Subcutaneous abdominal adipose tissue (tissue), 5 donors: Measurements from ENCODE around the gene UGCG.
"Not testable (repeated sequence)": the region's sequence is repeated elsewhere in the genome, so short reads cannot be mapped to it uniquely, and the experiment has no call there.

Experiments used
- H3K27ac ChIP-seq: one replicate; pipeline ENCODE4 v1.7.0; 2013; ENCODE audit warnings: low read depth, mild to moderate bottlenecking, inconsistent platforms, low read length, moderate library complexity
- H3K27me3 ChIP-seq, 5 donors: one replicate each; pipeline ENCODE4 v1.7.0; 2013; ENCODE audit warnings: low read length in 5 of 5, inconsistent platforms in 1 of 5; ENCODE audit not compliant: control insufficient read depth in 5 of 5, insufficient read depth in 4 of 5
- H3K36me3 ChIP-seq, 5 donors: one replicate each; pipeline ENCODE4 v1.7.0; 2013; ENCODE audit warnings: low read length in 5 of 5; ENCODE audit not compliant: control insufficient read depth in 5 of 5, insufficient read depth in 5 of 5
- H3K4me1 ChIP-seq, 5 donors: one replicate each; pipeline ENCODE4 v1.7.0; 2013; ENCODE audit warnings: low read length in 5 of 5, mild to moderate bottlenecking in 3 of 5, moderate library complexity in 1 of 5; ENCODE audit not compliant: control insufficient read depth in 5 of 5, insufficient read depth in 5 of 5
- H3K4me3 ChIP-seq, 5 donors: one replicate each; pipeline ENCODE4 v1.7.0; 2013; ENCODE audit warnings: low read length in 5 of 5, low read depth in 1 of 5
- H3K9ac ChIP-seq, 5 donors: one replicate each; pipeline ENCODE4 v1.7.0; 2013; ENCODE audit warnings: low read length in 5 of 5, mild to moderate bottlenecking in 4 of 5, moderate library complexity in 3 of 5
- H3K9me3 ChIP-seq, 5 donors: one replicate each; pipeline ENCODE4 v1.7.0; 2013; ENCODE audit warnings: low read length in 5 of 5; ENCODE audit not compliant: control insufficient read depth in 5 of 5
- donor health status: healthy.
- donor health status: healthy.
- donor health status: healthy.
- donor health status: healthy.
- donor health status: healthy.

UGCG gene

DNA sequence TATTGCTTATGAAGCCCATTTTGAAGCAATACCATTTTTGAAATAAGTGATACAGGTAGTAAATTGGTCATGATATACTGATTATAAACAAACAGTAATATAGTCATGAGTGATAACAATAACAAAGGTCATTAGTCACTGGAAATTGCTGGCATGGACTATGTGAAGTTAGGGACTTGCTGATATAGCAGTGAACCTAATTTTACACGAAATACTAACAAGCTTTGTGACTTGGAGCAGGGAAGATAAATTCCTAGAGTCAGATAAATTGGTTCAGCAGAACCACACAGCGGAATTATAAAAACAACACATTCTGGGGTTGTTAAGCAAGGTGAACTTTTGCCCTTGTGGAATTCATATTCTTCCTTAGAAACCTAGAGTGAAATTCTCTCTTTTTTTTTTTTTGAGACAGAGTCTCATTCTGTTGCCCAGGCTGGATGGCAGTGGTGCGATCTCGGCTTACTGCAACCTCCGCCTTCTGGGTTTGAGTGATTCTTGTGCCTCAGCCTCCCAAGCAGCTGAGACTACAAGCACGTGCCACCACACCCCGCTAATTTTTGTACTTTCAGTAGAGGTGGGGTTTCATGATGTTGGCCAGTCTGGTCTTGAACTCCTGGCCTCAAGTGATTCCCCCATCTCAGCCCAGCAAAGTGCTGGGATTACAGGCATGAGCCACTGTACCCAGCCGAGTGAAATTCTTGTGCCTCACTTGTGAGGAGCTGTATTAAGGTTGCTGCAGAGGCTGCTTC lies 6.0 kb downstream of the UGCG start:
- Histone ChIP-seq H3K9ac (no peak overlapping the region), H3K4me1 (peaks cover 4 to 63% (median 52%) of the 10 kb centered on the region in 5 donors), H3K27ac (no peak overlapping the region), H3K36me3 (no peaks in the 10 kb centered on the region), H3K27me3 (no peaks in the 10 kb centered on the region), H3K4me3 (no peak overlapping the region), H3K9me3 (no peaks in the 10 kb centered on the region)

DNA sequence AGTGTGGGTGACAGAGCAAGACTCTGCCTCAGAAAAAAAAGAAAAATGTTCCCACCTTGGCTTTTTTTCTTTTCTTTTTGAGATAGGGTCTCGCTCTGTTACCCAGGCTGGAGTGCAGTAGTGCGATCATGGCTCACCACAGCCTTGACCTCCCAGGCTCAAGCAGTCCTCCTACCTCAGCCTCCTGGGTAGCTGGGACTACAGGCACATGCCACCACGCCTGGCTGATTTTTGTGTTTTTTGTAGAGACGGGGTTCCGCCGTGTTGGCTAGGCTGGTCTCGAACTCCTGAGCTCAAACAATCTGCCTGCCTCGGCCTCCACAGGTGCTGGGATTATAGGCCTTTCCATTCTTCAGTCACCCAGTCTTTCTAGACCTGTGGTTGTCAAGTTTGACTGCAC lies 6.9 kb downstream of the UGCG start:
- not testable (repeated sequence) for H3K27me3 ChIP-seq, H3K9ac ChIP-seq, H3K27ac ChIP-seq, H3K4me3 ChIP-seq, H3K36me3 ChIP-seq, H3K9me3 ChIP-seq
- peaks cover 4 to 56% (median 46%) of the 10 kb centered on the region in 5 donors for H3K4me1 ChIP-seq

DNA sequence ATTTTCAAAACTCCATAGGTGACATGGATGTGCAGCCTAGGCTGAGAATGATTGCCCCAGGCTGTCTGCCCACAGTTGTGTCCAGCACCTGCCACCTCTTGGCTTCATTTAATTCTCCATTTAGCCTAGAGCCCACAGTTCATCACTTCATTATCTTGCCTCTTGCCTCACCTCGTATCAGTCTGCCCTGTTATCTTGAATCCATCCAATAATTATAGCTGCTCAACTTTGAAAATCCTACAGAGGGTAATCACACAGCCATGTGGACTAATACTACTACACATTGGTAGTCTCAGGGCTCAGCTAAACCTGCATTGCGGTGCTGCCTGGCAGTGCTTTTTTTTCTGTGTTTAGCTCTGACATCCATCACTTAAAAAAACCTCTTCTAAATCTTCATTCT lies 7.4 kb downstream of the UGCG start:
- H3K36me3 ChIP-seq: no peaks in the 10 kb centered on the region
- H3K27me3 ChIP-seq: no peaks in the 10 kb centered on the region
- H3K9me3 ChIP-seq: no peaks in the 10 kb centered on the region
- H3K27ac ChIP-seq: no peak overlapping the region
- no peak overlapping the region for H3K9ac ChIP-seq
- peaks cover 4 to 56% (median 44%) of the 10 kb centered on the region in 5 donors for H3K4me1 ChIP-seq
- no peak overlapping the region for H3K4me3 ChIP-seq

DNA sequence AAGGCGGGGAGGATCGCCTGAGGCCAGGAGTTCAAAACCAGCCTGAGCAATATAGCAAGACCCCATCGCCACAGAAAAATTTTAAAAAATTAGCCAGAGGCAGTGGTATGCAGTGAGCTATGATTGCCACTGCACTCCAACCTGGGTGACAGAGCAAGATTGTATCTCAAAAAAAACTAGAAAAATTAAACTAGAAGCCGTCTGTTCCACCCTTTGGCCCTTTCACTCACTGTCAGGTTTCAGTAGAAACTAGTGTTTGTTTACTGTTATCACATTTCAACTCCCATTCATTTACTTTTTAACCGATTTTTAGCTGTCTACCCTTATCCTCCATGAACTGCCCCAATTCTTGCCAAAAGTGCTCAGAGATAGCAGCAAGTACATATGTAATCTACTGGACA lies 8.3 kb downstream of the UGCG start:
- H3K4me3 ChIP-seq: no peak overlapping the region
- H3K9me3 ChIP-seq: no peaks in the 10 kb centered on the region
- no peaks in the 10 kb centered on the region for H3K27me3 ChIP-seq
- H3K9ac ChIP-seq: no peak overlapping the region
- no peak overlapping the region for H3K27ac ChIP-seq
- no peaks in the 10 kb centered on the region for H3K36me3 ChIP-seq
- peaks cover 4 to 50% (median 40%) of the 10 kb centered on the region in 5 donors for H3K4me1 ChIP-seq

DNA sequence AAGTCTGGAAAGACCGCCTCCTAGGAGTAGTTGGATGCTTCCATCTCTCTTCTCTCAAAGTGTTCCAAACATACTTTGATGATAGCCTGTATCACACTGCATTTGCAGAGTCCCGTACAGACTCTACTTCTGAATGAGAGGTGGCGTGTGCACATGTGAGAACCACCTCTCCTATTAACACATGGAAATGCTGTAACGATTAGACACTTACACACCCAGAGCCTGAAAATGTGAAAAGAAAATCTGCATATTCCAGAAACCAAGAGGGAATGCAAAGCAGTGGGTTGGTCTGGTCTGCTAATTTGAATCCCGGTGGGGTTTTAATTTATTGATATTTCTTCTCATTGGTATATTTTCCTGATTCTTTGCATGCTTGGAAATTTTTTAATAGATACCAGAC lies 10.5 kb downstream of the UGCG start:
- no peak overlapping the region for H3K9ac ChIP-seq
- no peaks in the 10 kb centered on the region for H3K27me3 ChIP-seq
- no peak overlapping the region for H3K4me3 ChIP-seq
- no peak overlapping the region for H3K27ac ChIP-seq
- no peaks in the 10 kb centered on the region for H3K9me3 ChIP-seq
- H3K36me3 ChIP-seq: no peaks in the 10 kb centered on the region
- H3K4me1 ChIP-seq: peaks cover 0 to 28% (median 19%) of the 10 kb centered on the region in 5 donors

DNA sequence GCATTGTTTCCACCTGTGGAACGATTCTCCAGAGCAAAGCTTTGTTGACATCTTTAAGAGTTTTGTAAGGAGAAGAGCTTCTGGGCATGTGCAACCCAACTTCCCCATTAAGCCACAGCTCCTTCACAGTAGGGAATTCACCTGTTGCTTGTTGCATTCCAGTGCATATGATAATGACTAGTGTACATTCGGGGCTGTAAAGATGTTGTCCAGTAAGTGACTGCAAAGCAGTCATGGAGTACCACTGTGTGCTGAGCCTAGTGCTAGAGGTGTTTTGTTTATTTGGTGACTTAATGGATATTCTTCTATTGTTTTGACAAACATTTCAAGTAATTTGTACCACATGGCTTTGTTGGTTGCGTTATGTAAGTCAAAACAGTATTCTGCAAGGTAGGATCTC lies 12.8 kb downstream of the UGCG start:
- Histone ChIP-seq H3K9me3 (no peaks in the 10 kb centered on the region), H3K27ac (no peak overlapping the region), H3K9ac (no peak overlapping the region), H3K4me3 (no peak overlapping the region), H3K4me1 (peaks cover 0 to 16% (median 12%) of the 10 kb centered on the region in 5 donors), H3K36me3 (no peaks in the 10 kb centered on the region), H3K27me3 (no peaks in the 10 kb centered on the region)

DNA sequence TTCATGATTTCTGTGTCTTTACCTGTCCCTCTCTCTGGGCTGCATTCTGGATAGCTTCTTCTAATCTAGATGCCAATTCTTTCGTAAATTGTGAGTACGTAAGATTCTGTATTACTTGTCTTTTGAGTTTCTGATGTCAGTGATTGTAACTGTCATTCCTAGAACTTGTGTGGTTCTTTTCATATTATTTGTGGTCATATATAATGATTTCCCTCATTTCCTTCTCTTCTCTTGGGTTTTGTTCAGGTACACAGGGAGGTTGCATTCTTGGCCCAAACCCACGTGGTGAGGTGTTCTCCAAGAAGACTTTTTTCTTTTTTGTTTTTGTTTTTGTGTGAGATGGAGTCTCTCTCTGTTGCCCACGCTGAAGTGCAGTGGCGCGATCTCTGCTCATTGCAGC lies 13.8 kb downstream of the UGCG start:
- H3K4me1 ChIP-seq: peaks cover 0 to 23% (median 19%) of the 10 kb centered on the region in 5 donors
- H3K36me3 ChIP-seq: no peaks in the 10 kb centered on the region
- H3K9ac ChIP-seq: no peak overlapping the region
- no peaks in the 10 kb centered on the region for H3K9me3 ChIP-seq
- no peak overlapping the region for H3K4me3 ChIP-seq
- no peaks in the 10 kb centered on the region for H3K27me3 ChIP-seq
- H3K27ac ChIP-seq: no peak overlapping the region

DNA sequence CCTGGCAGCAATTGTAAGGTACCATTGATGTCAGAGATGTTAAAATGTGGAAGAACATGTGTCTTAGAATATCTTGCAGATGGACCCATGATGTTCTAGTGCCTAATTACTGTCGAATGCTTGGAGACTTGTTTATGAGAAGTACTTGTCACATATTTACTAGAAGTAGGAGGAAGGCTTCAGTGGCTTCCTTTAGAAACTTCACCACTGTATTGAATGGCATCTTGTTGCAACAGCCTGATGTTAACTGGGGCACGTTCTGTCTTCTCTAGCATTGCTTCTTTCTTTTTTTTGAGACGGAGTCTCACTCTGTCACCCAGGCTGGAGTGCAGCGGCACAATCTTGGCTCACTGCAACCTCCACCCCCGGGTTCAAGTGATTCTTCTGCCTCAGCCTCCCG lies 16.5 kb downstream of the UGCG start:
- H3K4me3 ChIP-seq: no peak overlapping the region
- no peak overlapping the region for H3K27ac ChIP-seq
- peaks cover 0 to 23% (median 18%) of the 10 kb centered on the region in 5 donors for H3K4me1 ChIP-seq
- peaks cover 0 to 8% (median 6%) of the 10 kb centered on the region in 5 donors for H3K36me3 ChIP-seq
- H3K9me3 ChIP-seq: no peaks in the 10 kb centered on the region
- no peaks in the 10 kb centered on the region for H3K27me3 ChIP-seq
- H3K9ac ChIP-seq: no peak overlapping the region

DNA sequence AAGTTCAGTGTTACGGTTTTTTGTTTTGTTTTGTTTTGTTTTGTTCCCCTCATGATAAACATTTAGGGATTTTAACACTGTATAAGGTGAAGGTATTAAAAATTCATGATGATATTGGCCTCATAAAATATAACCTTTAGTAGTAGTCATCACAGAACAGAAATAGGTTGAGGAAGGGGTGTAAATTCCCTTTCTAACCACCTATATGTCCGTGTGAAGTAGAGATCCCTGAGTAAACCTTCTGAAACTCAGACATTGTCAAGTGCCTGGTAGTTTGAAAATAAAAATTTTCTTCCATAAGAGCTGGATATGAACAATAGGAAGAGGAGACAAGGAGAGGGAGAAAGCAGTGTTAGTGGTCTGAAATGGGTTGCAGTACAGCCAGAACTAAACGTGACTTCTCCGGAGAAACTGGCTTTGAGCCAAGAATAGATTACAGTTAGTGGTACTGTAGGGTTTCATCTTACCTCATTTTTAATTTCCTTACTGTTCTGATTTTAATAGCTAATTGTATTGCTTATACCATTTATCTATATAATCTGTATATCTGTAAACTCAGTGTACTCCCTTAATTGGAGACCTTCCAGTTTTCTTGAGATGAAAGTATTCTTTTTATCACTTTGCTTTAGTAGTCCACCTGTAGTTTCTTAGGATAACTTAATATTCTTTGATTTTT lies 18.3 kb downstream of the UGCG start:
- H3K27ac ChIP-seq: no peak overlapping the region
- H3K9ac ChIP-seq: peak overlapping the region in 1 of 5 donors; percentile 24
- no peaks in the 10 kb centered on the region for H3K27me3 ChIP-seq
- no peaks in the 10 kb centered on the region for H3K9me3 ChIP-seq
- H3K36me3 ChIP-seq: peaks cover 0 to 10% (median 6%) of the 10 kb centered on the region in 5 donors
- peaks cover 0 to 14% (median 10%) of the 10 kb centered on the region in 5 donors for H3K4me1 ChIP-seq
- no peak overlapping the region for H3K4me3 ChIP-seq

DNA sequence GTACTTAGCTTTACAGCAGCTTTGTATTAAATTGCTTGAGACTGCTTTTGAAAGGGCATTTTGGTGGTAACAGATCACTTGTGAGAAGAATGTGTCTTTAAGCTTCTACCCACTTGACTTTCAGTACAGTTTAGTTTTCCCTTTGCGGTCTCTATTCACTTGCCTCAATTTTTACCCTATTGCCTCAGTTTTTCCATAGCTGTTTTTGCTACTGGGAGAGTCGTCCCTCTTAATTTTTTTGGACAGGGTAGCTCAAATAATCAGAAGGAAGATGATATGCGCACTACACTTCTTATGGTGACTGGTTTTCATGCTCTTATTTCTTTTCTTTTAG lies 18.8 kb downstream of the UGCG start:
- Histone ChIP-seq H3K36me3 (peaks cover 0 to 11% (median 6%) of the 10 kb centered on the region in 5 donors), H3K27me3 (no peaks in the 10 kb centered on the region), H3K9ac (no peak overlapping the region), H3K27ac (no peak overlapping the region), H3K4me1 (peaks cover 0 to 14% (median 10%) of the 10 kb centered on the region in 5 donors), H3K9me3 (no peaks in the 10 kb centered on the region), H3K4me3 (no peak overlapping the region)
